Transverse colon (tissue), 4 donors: ENCODE results near the gene SLC40A1.

Experiments
- EP300 ChIP-seq: sonication (generic); formaldehyde crosslinking; IDR thresholded peaks from one replicate; pipeline ENCODE4 v1.6.1; 2017; ENCODE audit warnings: antibody characterized with exemption, low read depth
- POLR2A ChIP-seq: fragments of 450-650 bp; IDR thresholded peaks from one replicate; pipeline ENCODE4 v1.6.1; 2016; ENCODE audit warnings: antibody characterized with exemption, mild to moderate bottlenecking, moderate library complexity
- POLR2AphosphoS5 ChIP-seq, 3 donors: sonication (generic); formaldehyde crosslinking; IDR thresholded peaks; one replicate each; pipeline ENCODE4 v1.6.1; 2016; ENCODE audit warnings: antibody characterized with exemption in 3 of 3
- TF ChIP-seq, protein P1 (sequence below), 5 experiments: fragments of 200-600 bp in 3 of 5; fragments of 450-650 bp in 2 of 5; sonication (generic) in 3 of 5; IDR thresholded peaks; 1 replicate in 2 of 5; 2 replicates in 3 of 5; pipeline ENCODE4 v1.5.1; 2016 to 2017; ENCODE audit warnings: antibody characterized with exemption in 5 of 5, inconsistent platforms in 3 of 5, mild to moderate bottlenecking in 2 of 5, moderate library complexity in 1 of 5

DNA sequence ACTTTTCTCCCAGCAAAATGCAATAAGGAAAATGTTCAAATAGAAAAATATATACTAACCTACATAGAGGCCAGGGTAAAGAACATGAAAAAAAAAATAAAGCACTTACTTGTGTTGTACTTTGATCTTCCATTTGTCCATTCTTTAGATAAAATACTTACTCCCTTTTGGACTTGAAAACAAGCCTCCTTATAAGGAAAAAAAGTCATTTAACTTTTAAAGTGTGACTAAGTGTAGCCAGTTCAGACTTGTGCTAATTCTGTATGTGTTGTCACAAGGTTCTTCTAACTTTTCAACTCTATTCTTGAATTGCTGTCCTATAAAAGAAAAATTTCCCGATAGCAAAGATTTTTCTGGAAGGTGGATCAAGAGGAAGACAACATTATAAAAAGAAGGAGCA is 23.2 kb downstream of the SLC40A1 start:
- TF ChIP-seq, protein P1, sequence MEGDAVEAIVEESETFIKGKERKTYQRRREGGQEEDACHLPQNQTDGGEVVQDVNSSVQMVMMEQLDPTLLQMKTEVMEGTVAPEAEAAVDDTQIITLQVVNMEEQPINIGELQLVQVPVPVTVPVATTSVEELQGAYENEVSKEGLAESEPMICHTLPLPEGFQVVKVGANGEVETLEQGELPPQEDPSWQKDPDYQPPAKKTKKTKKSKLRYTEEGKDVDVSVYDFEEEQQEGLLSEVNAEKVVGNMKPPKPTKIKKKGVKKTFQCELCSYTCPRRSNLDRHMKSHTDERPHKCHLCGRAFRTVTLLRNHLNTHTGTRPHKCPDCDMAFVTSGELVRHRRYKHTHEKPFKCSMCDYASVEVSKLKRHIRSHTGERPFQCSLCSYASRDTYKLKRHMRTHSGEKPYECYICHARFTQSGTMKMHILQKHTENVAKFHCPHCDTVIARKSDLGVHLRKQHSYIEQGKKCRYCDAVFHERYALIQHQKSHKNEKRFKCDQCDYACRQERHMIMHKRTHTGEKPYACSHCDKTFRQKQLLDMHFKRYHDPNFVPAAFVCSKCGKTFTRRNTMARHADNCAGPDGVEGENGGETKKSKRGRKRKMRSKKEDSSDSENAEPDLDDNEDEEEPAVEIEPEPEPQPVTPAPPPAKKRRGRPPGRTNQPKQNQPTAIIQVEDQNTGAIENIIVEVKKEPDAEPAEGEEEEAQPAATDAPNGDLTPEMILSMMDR (IDR thresholded peaks at IDR 0.05), result no peak
- TF ChIP-seq EP300 (no peak), POLR2A (no peak), POLR2AphosphoS5 (IDR thresholded peaks at IDR 0.05) (no peak)
